K562 (cell line): ENCODE results near the gene RASGRP4. TPM values are rescaled to one million over a fixed set of nuclear protein-coding genes. Genes with fewer than 3 reads are reported as not detected.

Experiments used
- ATAC-seq: fragments of 200-7000 bp; cut with Tn5 transposase; 3 replicates; pipeline ENCODE4 v1.9.1; 2020; ENCODE audit warnings: moderate library complexity
- BruUV-seq: library from RNA; stranded (reverse); fragments of 400-500 nt; replicated peaks from 2 replicates; lab custom pipeline; 2021; lab: Mats Ljungman, UMichigan
- CTCF ChIA-PET: fragments of 300-600 bp; formaldehyde crosslinking; extraction: SDS; loops from one replicate; lab custom pipeline; 2021; ENCODE audit warnings: low intra/inter-chr PET ratio; lab: Yijun Ruan, JAX
- POLR2A ChIA-PET: fragments of 300-600, 350-650 bp; sonication (Branson Sonifier 250); formaldehyde crosslinking; extraction: SDS; loops from one replicate; lab custom pipeline; 2021; ENCODE audit warnings: antibody characterized with exemption, inconsistent platforms; lab: Yijun Ruan, JAX
- DNase-seq, 4 experiments: peaks; one replicate each; pipeline versions ENCODE4 v3.0.0 to v3.0.0-alpha.2; 2011 to 2018; ENCODE audit warnings: low spot score in 3 of 4, mixed read lengths in 3 of 4; ENCODE audit errors: extremely low read depth in 1 of 4
- FAIRE-seq: peaks from 2 replicates; lab custom pipeline; 2011; peaks lifted over from hg19 to GRCh38; lab: Jason Lieb, UNC
- H2AFZ ChIP-seq: 2 replicates; pipeline ENCODE4 v1.6.0; 2011; ENCODE audit warnings: low read depth, low read length, control low read depth, inconsistent platforms
- H3K27ac ChIP-seq: fragments of 200-600 bp; 3 replicates; pipeline ENCODE4 v1.8.0; 2011; ENCODE audit warnings: low read depth, mild to moderate bottlenecking, control low read depth, inconsistent platforms, low read length, moderate library complexity, mixed read lengths; ENCODE audit errors: extremely low read depth
- H3K27me3 ChIP-seq, 2 experiments: fragments of 300-600 bp in 1 of 2; 2 replicates in 1 of 2; 3 replicates in 1 of 2; pipeline versions ENCODE4 v1.6.0 to v1.8.0; 2011; ENCODE audit warnings: inconsistent platforms in 2 of 2, low read length in 2 of 2, mild to moderate bottlenecking in 1 of 2, mixed read lengths in 1 of 2, moderate library complexity in 1 of 2; ENCODE audit not compliant: control insufficient read depth in 2 of 2, insufficient read depth in 2 of 2
- H3K36me3 ChIP-seq: fragments of 300-600 bp; 3 replicates; pipeline ENCODE4 v1.8.0; 2011; ENCODE audit warnings: mild to moderate bottlenecking, low read length, inconsistent platforms; ENCODE audit not compliant: control insufficient read depth, insufficient read depth
- H3K4me1 ChIP-seq, 2 experiments: fragments of 200-600 bp in 1 of 2; replicated peaks in 1 of 2; 2 replicates in 1 of 2; 3 replicates in 1 of 2; pipeline versions ENCODE4 v1.5.1 to v1.8.0; 2011; ENCODE audit warnings: inconsistent platforms in 2 of 2, low read length in 2 of 2, mild to moderate bottlenecking in 1 of 2, mixed read lengths in 1 of 2, moderate library complexity in 1 of 2; ENCODE audit not compliant: control insufficient read depth in 2 of 2, insufficient read depth in 2 of 2
- H3K4me2 ChIP-seq: 2 replicates; pipeline ENCODE4 v1.6.1; 2011; ENCODE audit warnings: low read length, control low read depth, inconsistent platforms, mixed read lengths; ENCODE audit not compliant: insufficient read depth
- H3K4me3 ChIP-seq: fragments of 200-600 bp; sonication (generic), shearing (Covaris generic); 2 replicates; pipeline ENCODE4 v1.5.1; 2016; ENCODE audit warnings: control low read depth, inconsistent platforms
- H3K79me2 ChIP-seq: fragments of 200-600 bp; 3 replicates; pipeline ENCODE4 v1.8.0; 2011; ENCODE audit warnings: low read length, inconsistent platforms; ENCODE audit not compliant: control insufficient read depth, insufficient read depth
- H3K9ac ChIP-seq, 2 experiments: 2 replicates each; pipeline versions ENCODE4 v1.6.0 to v1.6.1; 2011; ENCODE audit warnings: low read depth in 2 of 2, low read length in 2 of 2, control low read depth in 1 of 2, inconsistent platforms in 1 of 2, mild to moderate bottlenecking in 1 of 2, mixed read lengths in 1 of 2; ENCODE audit not compliant: insufficient read depth in 1 of 2
- H3K9me1 ChIP-seq: one replicate; pipeline ENCODE4 v1.6.0; 2011; ENCODE audit warnings: inconsistent platforms, mild to moderate bottlenecking, low read length, moderate library complexity; ENCODE audit not compliant: control insufficient read depth, insufficient read depth
- H3K9me3 ChIP-seq: replicated peaks from 2 replicates; pipeline ENCODE4 v1.5.1; 2011; ENCODE audit warnings: low read depth, low read length, inconsistent platforms; ENCODE audit not compliant: control insufficient read depth, insufficient read depth
- H4K20me1 ChIP-seq: replicated peaks from 2 replicates; pipeline ENCODE4 v1.6.1; 2011; ENCODE audit warnings: low read length, inconsistent platforms, mixed read lengths; ENCODE audit not compliant: control insufficient read depth, insufficient read depth
- HDAC8 ChIP-seq: fragments of 450-650 bp; IDR thresholded peaks from 2 replicates; pipeline ENCODE4 v1.6.1; 2016; ENCODE audit warnings: mild to moderate bottlenecking, missing genetic modification characterization, moderate library complexity, missing compliant biosample characterization
- HNRNPLL ChIP-seq: fragments of 200-400 bp; formaldehyde crosslinking; IDR thresholded peaks from 2 replicates; pipeline ENCODE4 v1.6.1; 2017; ENCODE audit warnings: low read length, low read depth, mild to moderate bottlenecking; ENCODE audit not compliant: poor library complexity, severe bottlenecking
- MECOM ChIP-seq: fragments of 250-450 bp; sonication (Bioruptor Pico); IDR thresholded peaks from 2 replicates; pipeline ENCODE4 v1.8.0; 2022; ENCODE audit warnings: inconsistent platforms
- RERE ChIP-seq: sonication (generic); formaldehyde crosslinking; IDR thresholded peaks from 2 replicates; pipeline ENCODE4 v1.8.0; 2023; ENCODE audit warnings: missing genetic modification reagents, mild to moderate bottlenecking, borderline replicate concordance
- TGIF2 ChIP-seq: sonication (generic); formaldehyde crosslinking; IDR thresholded peaks from 2 replicates; pipeline ENCODE4 v1.8.1; 2022; ENCODE audit warnings: mild to moderate bottlenecking, missing genetic modification reagents, moderate library complexity
- U2AF1 ChIP-seq: fragments of 200-400 bp; formaldehyde crosslinking; optimal IDR thresholded peaks from 2 replicates; pipeline ENCODE3; 2017; ENCODE audit warnings: mild to moderate bottlenecking, low read depth, low read length, moderate library complexity
- WGBS: fragments of 100-300 bp; shearing (Covaris generic); methylation state at CpG from one replicate; pipeline ENCODE4 v1.1.6; 2016; ENCODE audit warnings: low coverage, mixed read lengths; ENCODE audit not compliant: insufficient coverage; ENCODE audit errors: missing lambda C conversion rate; 5-methylcytosine and 5-hydroxymethylcytosine counted together
- in situ Hi-C: fragments of 300-500 bp; cut with MboI; formaldehyde crosslinking; loops from 4 replicates; pipeline ENCODE4 v1.15.0; 2018; ENCODE audit warnings: inconsistent platforms, mixed read lengths
- intact Hi-C: fragments of 100-400 bp; cut with micrococcal nuclease; formaldehyde crosslinking; loops from 2 replicates; pipeline ENCODE4 v1.14.2; 2022
- polyA plus RNA-seq, 8 experiments: library from polyadenylated mRNA; depleted of rRNA in 4 of 8; stranded (reverse) in 5 of 8; unstranded in 3 of 8; fragments of >200 nt; fragmentation: Nextera tagmentation in 2 of 8; fragmentation: Illumina TruSeq in 1 of 8; extraction: Ambion mirVana in 2 of 8; extraction: Trizol in 1 of 8; gene quantifications; 2 replicates each; pipeline versions ENCODE4 v1.2.1 to v1.2.3, GENCODE V29; 2011 to 2014; ENCODE audit warnings: inconsistent platforms in 1 of 8, missing spikeins in 1 of 8
- total RNA-seq, 7 experiments: library from RNA; depleted of rRNA in 6 of 7; stranded (reverse); fragments of >200 nt in 6 of 7; fragmentation: Illumina TruSeq in 2 of 7; extraction: Trizol in 2 of 7; gene quantifications; 2 replicates each; pipeline versions ENCODE4 v1.2.1 to v1.2.3, GENCODE V29; 2011 to 2021; ENCODE audit warnings: low replicate concordance in 1 of 7

Gene RASGRP4
- total and polyA plus RNA-seq, 9 of the 15 experiments (the other 6 are each of a cell fraction or from before 2014, with no cell fraction given) = 0.39 to 4.6 (median 3.8) TPM

DNA sequence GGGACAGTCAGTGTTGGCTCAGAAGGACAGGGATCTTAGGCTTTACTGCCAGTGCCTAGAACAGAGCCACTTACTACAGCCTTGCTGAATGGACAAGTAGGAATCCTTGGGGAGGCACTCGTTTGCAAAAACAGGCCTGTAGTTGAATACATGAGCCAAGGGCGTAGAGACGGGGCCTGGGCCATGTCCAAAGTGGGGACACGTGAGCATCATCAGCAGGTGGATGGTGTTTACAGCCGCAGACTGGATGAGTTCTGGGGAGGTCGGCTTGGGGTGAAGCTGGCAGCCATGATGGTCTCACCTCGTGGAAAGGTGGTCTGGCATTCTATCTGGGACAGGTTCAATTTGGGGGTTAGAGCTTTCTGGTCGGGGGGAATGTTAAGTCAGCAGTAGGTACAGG lies 25.0 kb upstream of the RASGRP4 start:
- peaks cover 33% of the 10 kb centered on the region; the same call in 1 of the 3 replicates for H3K36me3 ChIP-seq
- no peaks in the 10 kb centered on the region for H3K9me3 ChIP-seq
- no peaks in the 10 kb centered on the region for H4K20me1 ChIP-seq
- H3K79me2 ChIP-seq = no peaks in the 10 kb centered on the region
- H3K4me2 ChIP-seq = no peak overlapping the region
- peaks cover 5 to 26% of the 10 kb centered on the region in 2 experiments for H3K4me1 ChIP-seq
- H3K27ac ChIP-seq = no peak overlapping the region
- ChIA-PET CTCF (no interaction called here), POLR2A (interaction anchor here (0.6 to 1.6 kb wide), 4 partner anchors 11 to 48 kb away, joined by 3 to 4 read pairs (median 4); partner anchors contain the start of gene FAM98C)
- ATAC-seq (no peak), DNase-seq (no peak), FAIRE-seq (no peak)
- H3K4me3 ChIP-seq = no peak overlapping the region
- H3K9me1 ChIP-seq = no peaks in the 10 kb centered on the region
- TF ChIP-seq MECOM = no peak
- no peak for TF ChIP-seq U2AF1
- TF ChIP-seq HNRNPLL = peak; percentile 0
- TF ChIP-seq HDAC8 (tag) = no peak
- no peak for TF ChIP-seq RERE (CRISPR knock-in tag)
- TF ChIP-seq TGIF2 (CRISPR knock-in tag) = no peak
- intact Hi-C loops = no loop called here
- H3K9ac ChIP-seq = no peak overlapping the region
- no peak overlapping the region for H2AFZ ChIP-seq
- BruUV-seq = no TSS peak
- WGBS = 73% methylated on average over 8 of the region's 8 CpGs
- in situ Hi-C loops = no loop called here
- H3K27me3 ChIP-seq = no peaks in the 10 kb centered on the region
